NT2/D1 (cell line): ENCODE measurements around the gene CORIN.

Experiments
- SUZ12 ChIP-seq: IDR thresholded peaks from 2 replicates; pipeline ENCODE4 v1.6.1; 2011; ENCODE audit not compliant: insufficient read length, insufficient read depth; ENCODE audit errors: extremely low read depth
- YY1 ChIP-seq: IDR thresholded peaks from 2 replicates; pipeline ENCODE4 v1.6.1; 2011; ENCODE audit not compliant: insufficient read length, insufficient read depth
- ZNF274 ChIP-seq: IDR thresholded peaks from 2 replicates; pipeline ENCODE4 v1.6.1; 2011; ENCODE audit warnings: mild to moderate bottlenecking, low read depth, low read length

DNA sequence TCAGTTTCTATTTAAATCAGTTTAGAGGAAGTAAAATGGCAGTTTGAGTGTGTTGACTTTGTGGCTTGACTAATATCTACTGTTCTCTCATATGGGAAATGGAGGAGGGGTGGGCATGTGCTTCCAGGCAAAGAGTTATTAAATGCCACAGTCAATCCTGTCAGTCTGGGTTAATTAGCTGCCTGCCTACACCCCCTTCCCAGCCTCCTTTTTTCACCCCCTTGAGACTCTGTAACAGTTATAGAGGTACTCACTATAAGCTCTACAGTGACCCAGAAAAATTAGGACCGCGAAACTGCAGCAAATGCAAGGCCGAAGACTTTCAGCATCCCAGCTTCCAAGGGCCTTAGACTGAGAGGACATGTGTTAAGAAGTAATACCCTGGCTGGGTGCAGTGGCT is 165.2 kb downstream of the CORIN start:
- no peak for TF ChIP-seq ZNF274
- no peak for TF ChIP-seq YY1
- no peak for TF ChIP-seq SUZ12
